ENCODE results near the gene ICAM1. TPM values are rescaled to one million over a fixed set of nuclear protein-coding genes. Genes with fewer than 3 reads are reported as not detected.

The ICAM1 gene
- total RNA-seq, 1 donor from 2014 or later, result 37.4 TPM

DNA sequence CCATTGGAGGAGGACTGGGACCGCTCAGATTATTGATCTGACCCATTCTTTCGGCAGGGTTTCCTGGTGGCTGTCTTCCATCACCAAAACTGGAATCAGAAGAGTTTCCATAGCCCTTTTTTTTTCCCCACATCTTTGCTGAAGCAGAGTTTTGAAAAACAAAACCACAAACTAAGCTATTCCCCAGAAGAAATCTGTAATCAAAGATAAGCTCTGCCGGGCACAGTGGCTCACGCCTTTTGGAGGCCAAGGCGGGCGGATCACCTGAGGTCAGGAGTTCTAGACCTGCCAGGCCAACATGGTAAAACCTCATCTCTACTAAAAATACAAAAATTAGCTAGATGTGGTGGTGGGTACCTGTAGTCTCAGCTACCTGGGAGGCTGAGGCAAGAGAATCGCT lies 4.2 kb upstream of the ICAM1 start:
- peaks cover 20% of the 10 kb centered on the region for H3K4me1 Mint-ChIP-seq
- H3K9me3 Mint-ChIP-seq, result no peaks in the 10 kb centered on the region
- POLR2A ChIA-PET, result interaction anchor here (0.6 kb wide), 1 partner anchor 124 kb away, joined by 3 read pairs; no protein-coding TSS in a partner anchor
- H3K36me3 Mint-ChIP-seq (ENCODE audit: low read depth), result peaks cover 2% of the 10 kb centered on the region
- ATAC-seq (ENCODE audit: low read depth) (no peak), DNase-seq (no peak)
- TF ChIP-seq, protein P1, sequence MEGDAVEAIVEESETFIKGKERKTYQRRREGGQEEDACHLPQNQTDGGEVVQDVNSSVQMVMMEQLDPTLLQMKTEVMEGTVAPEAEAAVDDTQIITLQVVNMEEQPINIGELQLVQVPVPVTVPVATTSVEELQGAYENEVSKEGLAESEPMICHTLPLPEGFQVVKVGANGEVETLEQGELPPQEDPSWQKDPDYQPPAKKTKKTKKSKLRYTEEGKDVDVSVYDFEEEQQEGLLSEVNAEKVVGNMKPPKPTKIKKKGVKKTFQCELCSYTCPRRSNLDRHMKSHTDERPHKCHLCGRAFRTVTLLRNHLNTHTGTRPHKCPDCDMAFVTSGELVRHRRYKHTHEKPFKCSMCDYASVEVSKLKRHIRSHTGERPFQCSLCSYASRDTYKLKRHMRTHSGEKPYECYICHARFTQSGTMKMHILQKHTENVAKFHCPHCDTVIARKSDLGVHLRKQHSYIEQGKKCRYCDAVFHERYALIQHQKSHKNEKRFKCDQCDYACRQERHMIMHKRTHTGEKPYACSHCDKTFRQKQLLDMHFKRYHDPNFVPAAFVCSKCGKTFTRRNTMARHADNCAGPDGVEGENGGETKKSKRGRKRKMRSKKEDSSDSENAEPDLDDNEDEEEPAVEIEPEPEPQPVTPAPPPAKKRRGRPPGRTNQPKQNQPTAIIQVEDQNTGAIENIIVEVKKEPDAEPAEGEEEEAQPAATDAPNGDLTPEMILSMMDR (IDR thresholded peaks at IDR 0.05), result no peak
- no peak overlapping the region for H3K27ac Mint-ChIP-seq
- CTCF ChIA-PET, result interaction anchor here (1.3 to 6.4 kb wide), 3 partner anchors 12 to 125 kb away, joined by 3 to 211 read pairs (median 16); no protein-coding TSS in a partner anchor
- intact Hi-C loops (cut with micrococcal nuclease), result no loop called here
- H3K27me3 Mint-ChIP-seq, result no peaks in the 10 kb centered on the region
- no peak overlapping the region for H3K4me3 Mint-ChIP-seq

DNA sequence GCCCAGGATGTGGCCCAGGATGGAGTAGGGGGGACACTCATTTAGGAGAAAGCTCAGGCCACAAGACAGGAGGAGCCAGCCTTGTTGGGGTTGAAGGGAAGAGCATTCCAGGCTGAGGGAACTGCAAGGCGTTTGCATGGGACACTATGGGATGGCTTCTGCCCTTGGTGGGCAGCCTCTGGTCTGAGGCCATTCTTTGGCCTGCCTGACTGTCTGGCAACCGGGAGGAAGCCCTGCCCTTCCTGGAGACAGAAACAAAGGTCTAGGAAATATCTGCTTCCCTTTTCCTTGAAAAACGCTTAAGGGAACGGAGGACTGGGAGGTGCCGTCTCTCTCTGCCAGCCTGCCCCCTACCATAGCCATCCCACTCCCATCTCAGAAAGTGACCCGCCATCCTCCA lies 2.8 kb upstream of the ICAM1 start:
- TF ChIP-seq, protein P1 (IDR thresholded peaks at IDR 0.05), result no peak
- no peak overlapping the region for H3K4me3 Mint-ChIP-seq
- intact Hi-C loops (cut with micrococcal nuclease), result no loop called here
- peaks cover 7% of the 10 kb centered on the region for H3K36me3 Mint-ChIP-seq (ENCODE audit: low read depth)
- POLR2A ChIA-PET, result interaction anchor here (4.1 to 4.3 kb wide), 2 partner anchors 9 to 111 kb away, joined by 20 to 64 read pairs; partner anchors contain the start of gene TYK2
- DNase-seq (no peak), ATAC-seq (ENCODE audit: low read depth) (no peak)
- CTCF ChIA-PET, result interaction anchor here (1.0 to 6.4 kb wide), 4 partner anchors 9 to 337 kb away, joined by 3 to 211 read pairs (median 34); no protein-coding TSS in a partner anchor
- no peaks in the 10 kb centered on the region for H3K9me3 Mint-ChIP-seq
- no peak overlapping the region for H3K27ac Mint-ChIP-seq
- H3K4me1 Mint-ChIP-seq, result peaks cover 32% of the 10 kb centered on the region
- H3K27me3 Mint-ChIP-seq, result no peaks in the 10 kb centered on the region

DNA sequence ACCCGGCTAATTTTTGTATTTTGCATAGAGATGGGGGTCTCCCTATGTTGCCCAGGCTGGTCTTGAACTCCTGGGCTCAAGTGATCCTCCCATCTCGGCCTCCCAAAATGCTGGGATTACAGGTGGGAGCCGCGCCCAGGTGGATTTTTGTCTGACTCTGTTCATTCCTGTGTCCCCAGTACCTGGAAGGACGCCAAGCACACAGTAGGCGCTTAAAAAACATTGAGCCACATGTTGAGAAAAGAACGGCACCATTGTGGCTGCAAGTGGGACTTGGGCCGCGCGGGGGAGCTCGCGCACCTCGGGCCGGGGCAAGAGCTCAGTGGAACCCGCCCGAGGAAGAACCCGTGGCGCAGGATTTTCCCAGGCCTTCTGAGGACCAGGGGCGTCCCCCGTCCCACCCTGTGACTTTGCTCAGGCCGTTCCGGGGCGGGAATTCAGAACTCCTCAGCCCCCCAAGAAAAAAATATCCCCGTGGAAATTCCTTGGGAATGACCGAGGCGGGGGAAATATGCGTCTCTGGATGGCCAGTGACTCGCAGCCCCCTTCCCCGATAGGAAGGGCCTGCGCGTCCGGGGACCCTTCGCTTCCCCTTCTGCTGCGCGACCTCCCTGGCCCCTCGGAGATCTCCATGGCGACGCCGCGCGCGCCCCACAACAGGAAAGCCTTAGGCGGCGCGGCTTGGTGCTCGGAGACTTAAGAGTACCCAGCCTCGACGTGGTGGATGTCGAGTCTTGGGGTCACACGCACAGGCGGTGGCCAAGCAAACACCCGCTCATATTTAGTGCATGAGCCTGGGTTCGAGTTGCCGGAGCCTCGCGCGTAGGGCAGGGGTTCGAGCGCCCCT lies 1.4 kb upstream of the ICAM1 start:
- CTCF ChIA-PET, result interaction anchor here (0.6 to 6.4 kb wide), 19 partner anchors 10 to 339 kb away, joined by 3 to 211 read pairs (median 7); partner anchors contain the start of genes ICAM5 and TYK2
- H3K27ac Mint-ChIP-seq, result peak overlapping the region; percentile 92
- peak overlapping the region; percentile 87 for H3K4me3 Mint-ChIP-seq
- TF ChIP-seq, protein P1 (IDR thresholded peaks at IDR 0.05), result peak; percentile 71
- ATAC-seq (ENCODE audit: low read depth) (peak; percentile 48), DNase-seq (peak; percentile 88)
- no peaks in the 10 kb centered on the region for H3K27me3 Mint-ChIP-seq
- intact Hi-C loops (cut with micrococcal nuclease), result loop anchor here (1.0 to 2.0 kb wide), 7 partner anchors 10 to 156 kb away; partner anchors contain the start of genes ICAM5, RAVER1 and TYK2
- H3K4me1 Mint-ChIP-seq, result peaks cover 38% of the 10 kb centered on the region
- POLR2A ChIA-PET, result interaction anchor here (0.6 to 5.7 kb wide), 19 partner anchors 10 to 218 kb away, joined by 3 to 128 read pairs (median 13); partner anchors contain the start of genes CDC37, FDX2, ICAM4 and ICAM5
- no peaks in the 10 kb centered on the region for H3K9me3 Mint-ChIP-seq
- H3K36me3 Mint-ChIP-seq (ENCODE audit: low read depth), result peaks cover 13% of the 10 kb centered on the region

DNA sequence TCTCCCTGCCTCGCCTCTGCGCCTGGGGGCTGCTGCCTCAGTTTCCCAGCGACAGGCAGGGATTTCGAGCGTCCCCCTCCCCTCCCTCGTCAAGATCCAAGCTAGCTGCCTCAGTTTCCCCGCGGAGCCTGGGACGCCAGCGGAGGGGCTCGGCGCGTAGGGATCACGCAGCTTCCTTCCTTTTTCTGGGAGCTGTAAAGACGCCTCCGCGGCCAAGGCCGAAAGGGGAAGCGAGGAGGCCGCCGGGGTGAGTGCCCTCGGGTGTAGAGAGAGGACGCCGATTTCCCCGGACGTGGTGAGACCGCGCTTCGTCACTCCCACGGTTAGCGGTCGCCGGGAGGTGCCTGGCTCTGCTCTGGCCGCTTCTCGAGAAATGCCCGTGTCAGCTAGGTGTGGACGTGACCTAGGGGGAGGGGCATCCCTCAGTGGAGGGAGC lies 722 bp upstream of the ICAM1 start:
- Mint-ChIP-seq H3K36me3 (ENCODE audit: low read depth) (peaks cover 20% of the 10 kb centered on the region), H3K4me1 (peaks cover 42% of the 10 kb centered on the region), H3K9me3 (no peaks in the 10 kb centered on the region), H3K27ac (peak overlapping the region; percentile 92), H3K27me3 (no peaks in the 10 kb centered on the region), H3K4me3 (peak overlapping the region; percentile 87)
- ChIA-PET POLR2A (interaction anchor here (0.7 to 5.7 kb wide), 26 partner anchors 10 to 431 kb away, joined by 3 to 128 read pairs (median 10); partner anchors contain the start of genes CDC37, FDX2, ICAM4 and ICAM5), CTCF (interaction anchor here (0.9 to 6.4 kb wide), 14 partner anchors 10 to 165 kb away, joined by 3 to 211 read pairs (median 10); partner anchors contain the start of genes CDC37, ICAM5, RAVER1 and TYK2)
- intact Hi-C loops (cut with micrococcal nuclease), result loop anchor here (1.0 to 2.0 kb wide), 5 partner anchors 19 to 155 kb away; partner anchors contain the start of genes ICAM5, RAVER1 and TYK2
- TF ChIP-seq, protein P1 (IDR thresholded peaks at IDR 0.05), result no peak
- DNase-seq, result peak; percentile 80
- ATAC-seq (ENCODE audit: low read depth), result peak; percentile 59

Data from activated B cell treated with CpG ODN at 0.5 μM for 24 hours (primary cell).